A673 (cell line): Measurements from ENCODE around the gene EXOC4.

Source experiments
- EZH2 ChIP-seq: fragments of 200-600 bp; sonication (generic); IDR thresholded peaks from 2 replicates; pipeline ENCODE4 v1.6.1; 2017; ENCODE audit warnings: borderline replicate concordance, low read depth, mild to moderate bottlenecking, mixed read lengths, antibody characterized with exemption, low read length; ENCODE audit not compliant: poor library complexity, severe bottlenecking
- TF ChIP-seq, protein P1 (sequence below): fragments of 300-800, 200-600 bp; sonication (generic); conservative IDR thresholded peaks from 2 replicates; pipeline ENCODE4 v1.5.1; 2017; ENCODE audit warnings: low read depth, mild to moderate bottlenecking, antibody characterized with exemption, low read length, moderate library complexity, mixed read lengths

- TF ChIP-seq, protein P1, sequence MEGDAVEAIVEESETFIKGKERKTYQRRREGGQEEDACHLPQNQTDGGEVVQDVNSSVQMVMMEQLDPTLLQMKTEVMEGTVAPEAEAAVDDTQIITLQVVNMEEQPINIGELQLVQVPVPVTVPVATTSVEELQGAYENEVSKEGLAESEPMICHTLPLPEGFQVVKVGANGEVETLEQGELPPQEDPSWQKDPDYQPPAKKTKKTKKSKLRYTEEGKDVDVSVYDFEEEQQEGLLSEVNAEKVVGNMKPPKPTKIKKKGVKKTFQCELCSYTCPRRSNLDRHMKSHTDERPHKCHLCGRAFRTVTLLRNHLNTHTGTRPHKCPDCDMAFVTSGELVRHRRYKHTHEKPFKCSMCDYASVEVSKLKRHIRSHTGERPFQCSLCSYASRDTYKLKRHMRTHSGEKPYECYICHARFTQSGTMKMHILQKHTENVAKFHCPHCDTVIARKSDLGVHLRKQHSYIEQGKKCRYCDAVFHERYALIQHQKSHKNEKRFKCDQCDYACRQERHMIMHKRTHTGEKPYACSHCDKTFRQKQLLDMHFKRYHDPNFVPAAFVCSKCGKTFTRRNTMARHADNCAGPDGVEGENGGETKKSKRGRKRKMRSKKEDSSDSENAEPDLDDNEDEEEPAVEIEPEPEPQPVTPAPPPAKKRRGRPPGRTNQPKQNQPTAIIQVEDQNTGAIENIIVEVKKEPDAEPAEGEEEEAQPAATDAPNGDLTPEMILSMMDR: no peak
- no peak for TF ChIP-seq EZH2
Measured at GRCh38 chr7:133352430-133352829, 99.6 kb downstream of the EXOC4 start.
